ENCODE results near the gene MYPN.
"Not testable (repeated sequence)": the region's sequence is repeated elsewhere in the genome, so short reads cannot be mapped to it uniquely, and the experiment has no call there.

Gene MYPN, protein sequence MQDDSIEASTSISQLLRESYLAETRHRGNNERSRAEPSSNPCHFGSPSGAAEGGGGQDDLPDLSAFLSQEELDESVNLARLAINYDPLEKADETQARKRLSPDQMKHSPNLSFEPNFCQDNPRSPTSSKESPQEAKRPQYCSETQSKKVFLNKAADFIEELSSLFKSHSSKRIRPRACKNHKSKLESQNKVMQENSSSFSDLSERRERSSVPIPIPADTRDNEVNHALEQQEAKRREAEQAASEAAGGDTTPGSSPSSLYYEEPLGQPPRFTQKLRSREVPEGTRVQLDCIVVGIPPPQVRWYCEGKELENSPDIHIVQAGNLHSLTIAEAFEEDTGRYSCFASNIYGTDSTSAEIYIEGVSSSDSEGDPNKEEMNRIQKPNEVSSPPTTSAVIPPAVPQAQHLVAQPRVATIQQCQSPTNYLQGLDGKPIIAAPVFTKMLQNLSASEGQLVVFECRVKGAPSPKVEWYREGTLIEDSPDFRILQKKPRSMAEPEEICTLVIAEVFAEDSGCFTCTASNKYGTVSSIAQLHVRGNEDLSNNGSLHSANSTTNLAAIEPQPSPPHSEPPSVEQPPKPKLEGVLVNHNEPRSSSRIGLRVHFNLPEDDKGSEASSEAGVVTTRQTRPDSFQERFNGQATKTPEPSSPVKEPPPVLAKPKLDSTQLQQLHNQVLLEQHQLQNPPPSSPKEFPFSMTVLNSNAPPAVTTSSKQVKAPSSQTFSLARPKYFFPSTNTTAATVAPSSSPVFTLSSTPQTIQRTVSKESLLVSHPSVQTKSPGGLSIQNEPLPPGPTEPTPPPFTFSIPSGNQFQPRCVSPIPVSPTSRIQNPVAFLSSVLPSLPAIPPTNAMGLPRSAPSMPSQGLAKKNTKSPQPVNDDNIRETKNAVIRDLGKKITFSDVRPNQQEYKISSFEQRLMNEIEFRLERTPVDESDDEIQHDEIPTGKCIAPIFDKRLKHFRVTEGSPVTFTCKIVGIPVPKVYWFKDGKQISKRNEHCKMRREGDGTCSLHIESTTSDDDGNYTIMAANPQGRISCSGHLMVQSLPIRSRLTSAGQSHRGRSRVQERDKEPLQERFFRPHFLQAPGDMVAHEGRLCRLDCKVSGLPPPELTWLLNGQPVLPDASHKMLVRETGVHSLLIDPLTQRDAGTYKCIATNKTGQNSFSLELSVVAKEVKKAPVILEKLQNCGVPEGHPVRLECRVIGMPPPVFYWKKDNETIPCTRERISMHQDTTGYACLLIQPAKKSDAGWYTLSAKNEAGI (N-terminal part only)

DNA sequence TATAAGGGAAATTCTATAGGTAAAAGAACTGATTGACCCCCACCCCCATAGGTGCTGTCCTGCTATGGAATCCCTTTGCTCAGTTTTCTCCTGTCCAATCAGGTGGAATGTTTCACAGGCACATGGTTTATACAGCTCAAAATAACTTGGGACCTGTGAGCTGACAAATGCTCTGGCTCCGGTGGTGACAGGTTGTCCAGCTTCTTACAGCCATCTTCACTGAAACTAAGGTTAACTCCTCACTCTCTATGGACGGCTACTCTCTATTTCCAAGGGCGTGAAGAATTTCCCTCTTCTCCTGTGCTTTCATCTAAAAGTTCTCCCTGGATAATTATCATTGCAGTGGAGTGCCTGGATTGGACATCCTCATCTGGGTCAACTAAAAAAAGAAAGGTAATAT, at the start of gene MYPN:
TSS of gene MYPN (plus strand) at position 158 of the 400 bp plus-strand sequence. CDS start 11,951 bp downstream, outside the sequence.
- DNase-seq: no peak

DNA sequence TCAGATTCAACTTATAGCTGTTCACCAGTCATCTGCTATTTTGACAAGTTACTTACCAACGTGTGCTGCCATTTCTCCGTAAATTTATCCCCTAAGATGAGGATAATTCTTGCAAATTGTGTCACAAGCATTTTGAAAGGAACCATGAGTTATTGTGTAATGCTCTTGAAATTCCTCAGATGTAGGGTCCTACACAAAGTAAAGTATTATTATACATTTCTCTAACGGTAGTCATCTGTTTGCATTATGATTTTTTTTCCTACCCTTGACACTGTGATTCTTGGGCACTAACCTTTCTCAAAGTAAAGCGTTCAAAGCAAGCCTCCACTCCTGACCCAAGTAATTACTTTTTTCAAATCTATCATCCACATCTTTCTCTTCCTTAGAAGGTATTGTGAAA, 42.3 kb upstream of the MYPN start:
- DNase-seq: no peak

DNA sequence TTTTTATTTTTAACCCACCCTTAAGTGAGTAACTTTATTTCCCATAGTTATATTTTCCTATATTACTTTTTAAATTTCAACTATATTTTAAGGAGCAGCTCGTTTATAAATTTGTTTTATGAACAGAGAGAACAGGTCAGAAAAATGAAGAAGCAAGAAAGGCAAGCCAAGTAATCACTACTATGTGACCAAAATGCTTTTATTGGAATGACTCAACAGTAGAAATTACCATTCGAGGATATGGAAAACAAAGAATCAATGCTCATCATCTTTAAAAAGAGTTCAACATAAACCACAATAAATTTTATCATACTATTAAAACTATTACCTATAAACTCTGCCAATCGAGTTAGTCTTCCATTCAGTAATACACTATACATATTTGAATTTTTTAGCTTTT, 41.8 kb upstream of the MYPN start:
- DNase-seq: no peak

GRCh38 chr10:68073631-68074030, 35.7 kb upstream of the MYPN start:
- no peak for DNase-seq

DNA sequence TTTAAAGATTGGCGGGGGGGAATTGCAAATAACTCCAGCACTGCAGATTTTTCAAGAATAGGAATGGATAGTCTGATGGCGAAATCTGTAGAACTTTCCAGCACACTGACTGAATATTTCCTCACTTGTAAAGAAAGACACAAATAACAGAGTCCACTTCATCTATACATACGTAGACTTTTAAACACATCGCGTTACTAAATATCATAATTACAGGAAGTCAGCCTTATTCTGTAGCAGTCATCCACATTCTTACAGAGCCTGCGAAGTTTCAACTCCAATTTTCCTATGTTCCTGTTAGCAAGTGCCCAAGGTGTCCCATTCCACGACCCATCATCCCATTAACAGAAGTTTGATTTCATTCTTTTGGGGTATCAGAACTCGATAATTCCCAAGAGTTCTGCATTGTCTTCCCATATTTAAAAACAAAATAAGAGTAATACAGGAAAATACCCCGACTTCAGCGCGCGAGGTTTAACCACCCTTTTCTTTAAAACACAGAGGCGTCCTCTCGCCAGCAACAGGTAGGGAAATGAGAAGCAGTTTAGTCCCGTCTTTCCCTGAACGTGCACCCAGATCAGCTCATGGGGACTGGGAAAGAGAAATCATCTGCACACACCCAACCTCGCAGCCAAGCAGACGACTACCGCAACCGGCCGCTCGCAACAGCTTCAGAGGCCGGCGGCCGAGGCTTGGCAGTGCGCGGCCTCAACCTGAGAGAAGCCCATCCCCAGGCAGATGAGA, 35.1 kb upstream of the MYPN start:
- peak; percentile 23 for DNase-seq

DNA sequence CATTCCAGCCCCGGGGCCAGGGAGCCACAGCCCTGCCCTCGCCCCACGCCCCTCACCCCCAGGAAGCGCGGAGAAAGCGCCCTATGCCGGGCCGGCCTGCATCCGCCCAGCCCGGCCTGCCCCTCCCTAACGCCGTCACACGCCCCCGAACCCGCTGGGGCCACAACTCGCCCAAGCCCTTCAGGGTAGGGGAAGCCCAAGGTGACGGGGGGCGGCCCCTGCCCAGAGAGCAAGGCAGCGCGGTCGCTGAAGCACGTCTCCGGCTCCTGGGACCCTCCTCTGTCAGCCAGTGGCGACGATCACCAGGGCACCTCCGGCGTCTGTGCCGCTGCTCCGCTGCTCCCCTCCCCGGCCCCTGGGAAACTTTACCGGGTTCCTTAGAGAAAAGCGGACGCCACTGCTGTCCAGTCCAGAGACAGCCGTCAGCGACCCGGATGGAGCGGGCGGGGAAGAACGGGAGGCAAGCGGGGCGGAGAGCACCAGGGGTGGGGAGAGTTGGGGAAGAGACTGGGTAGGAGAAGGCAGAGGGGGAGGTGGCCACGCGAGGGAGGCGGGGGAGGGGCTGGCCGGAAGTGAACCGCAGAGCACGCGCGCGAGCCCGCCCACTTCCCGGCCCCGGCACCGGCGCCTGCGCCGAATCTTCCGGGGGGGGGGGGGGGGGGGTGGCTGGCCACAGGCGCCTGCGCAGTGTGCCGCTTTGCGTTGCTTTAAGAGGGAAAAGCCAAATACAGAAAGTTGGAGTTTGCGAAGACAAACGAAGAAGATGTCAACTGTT, 34.3 kb upstream of the MYPN start, which contains the start of gene HERC4:
TSS of gene HERC4 (minus strand) at position 509 of the 775 bp plus-strand sequence. CDS start 2,175 bp downstream, outside the sequence.
- peak; percentile 91 for DNase-seq

DNA sequence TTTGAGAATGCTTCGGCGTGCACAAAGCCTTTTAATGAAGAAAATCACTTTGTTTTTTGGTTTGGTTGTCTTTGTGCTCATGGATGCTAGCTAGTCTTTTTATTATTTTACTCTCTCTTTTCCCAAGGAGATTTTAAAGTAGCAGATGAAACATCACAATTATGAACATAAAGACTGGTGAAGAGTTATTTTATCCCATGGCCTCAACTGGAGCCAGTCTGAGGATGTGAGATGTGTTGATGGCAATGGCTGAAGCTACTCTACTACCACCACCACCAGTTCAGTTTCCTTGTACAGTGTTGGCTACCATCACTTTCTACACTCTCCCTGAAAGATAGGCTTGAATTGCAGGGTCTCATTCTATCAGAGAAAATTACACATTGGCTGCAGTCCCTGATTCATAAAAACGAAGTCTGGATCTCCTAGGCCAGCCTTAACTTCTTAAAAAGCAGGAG, 33.7 kb upstream of the MYPN start:
- no peak for DNase-seq

GRCh38 chr10:68076081-68076480, 33.2 kb upstream of the MYPN start:
- DNase-seq: not testable (repeated sequence)

DNA sequence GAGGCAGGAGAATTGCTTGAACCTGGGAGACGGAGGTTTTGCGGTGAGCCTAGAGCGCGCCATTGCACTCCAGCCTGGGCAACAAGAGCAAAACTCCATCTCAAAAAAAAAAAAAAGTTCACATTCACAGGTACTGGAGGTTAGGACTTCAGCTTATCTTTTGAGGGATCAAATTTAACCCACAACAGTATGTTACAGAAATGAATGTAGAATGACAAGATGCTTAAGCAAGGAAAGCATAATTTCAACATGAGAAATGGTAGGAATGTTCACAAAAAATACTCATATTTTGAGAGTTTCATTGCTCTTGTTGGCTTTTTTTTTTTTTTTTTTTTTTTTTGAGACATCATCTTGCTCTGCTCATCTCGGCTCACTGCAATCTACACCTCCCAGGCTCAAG, 32.3 kb upstream of the MYPN start:
- peak; percentile 18 for DNase-seq

- no peak for DNase-seq
These were observed 29.9 kb upstream of the MYPN start for GRCh38 chr10:68079434-68079833.

- no peak for DNase-seq
These were observed 28.3 kb upstream of the MYPN start for GRCh38 chr10:68080853-68081431.

- no peak for DNase-seq
These were observed 27.4 kb upstream of the MYPN start for GRCh38 chr10:68081916-68082315.

- DNase-seq: no peak
These were observed 26.4 kb upstream of the MYPN start for GRCh38 chr10:68082872-68083271.

DNA sequence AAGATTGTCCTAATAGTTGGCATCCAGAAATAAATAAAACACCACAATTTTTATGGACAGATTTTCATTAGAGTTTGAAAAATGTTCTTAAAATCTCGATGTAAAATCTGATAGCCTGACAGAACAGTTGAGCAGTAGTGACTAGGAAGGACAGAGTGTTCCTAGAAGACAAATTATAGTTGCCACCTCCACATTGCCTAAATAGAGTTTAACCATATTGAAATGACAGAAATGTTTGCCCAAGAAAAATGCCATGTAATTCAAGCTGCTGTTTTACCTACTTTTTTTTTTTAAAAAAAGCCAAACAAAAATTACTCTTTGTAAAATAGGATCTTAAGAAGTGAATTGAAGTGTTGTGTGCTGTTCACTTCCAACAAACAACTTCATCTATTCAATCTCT, 25.3 kb upstream of the MYPN start:
- no peak for DNase-seq

- DNase-seq: no peak
These were observed 24.8 kb upstream of the MYPN start for GRCh38 chr10:68084469-68084868.

- DNase-seq: no peak
These were observed 23.3 kb upstream of the MYPN start for GRCh38 chr10:68086011-68086410.

- DNase-seq: no peak
These were observed 22.2 kb upstream of the MYPN start for GRCh38 chr10:68086910-68087684.

DNA sequence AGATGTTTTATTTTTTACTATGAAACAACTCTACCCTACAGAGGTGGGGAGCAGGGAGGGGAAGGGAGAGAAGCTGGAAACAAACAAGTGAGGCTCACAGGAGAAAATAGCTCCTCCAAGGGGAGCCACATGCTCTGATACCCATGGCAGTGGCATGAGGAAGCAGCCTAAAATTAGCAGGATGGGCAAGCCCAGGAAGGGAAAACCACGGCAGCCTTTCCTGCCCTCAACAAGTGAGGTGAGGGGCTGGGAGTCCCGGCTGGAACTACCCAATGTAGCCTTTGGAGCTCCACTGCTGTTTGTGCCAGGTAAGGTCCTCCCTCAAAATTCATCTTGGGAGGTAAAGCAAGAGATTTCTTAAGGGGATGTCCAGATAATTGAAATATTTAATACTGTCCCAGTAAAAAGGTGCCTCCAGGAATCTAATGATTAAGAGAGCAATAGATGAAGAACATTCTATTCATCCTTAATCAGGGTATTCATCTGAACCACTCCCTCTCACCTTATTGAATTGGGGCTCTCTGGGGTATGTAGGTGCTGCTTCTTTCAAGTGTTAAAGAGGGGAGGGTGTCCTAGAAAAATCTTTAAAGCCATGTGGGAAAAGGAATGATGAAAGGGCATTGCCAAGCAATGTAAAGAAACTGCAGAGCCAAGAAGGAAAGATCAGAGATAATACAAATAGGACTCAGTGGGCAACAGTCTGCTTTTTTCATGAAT, 21.4 kb upstream of the MYPN start:
- DNase-seq: no peak

DNA sequence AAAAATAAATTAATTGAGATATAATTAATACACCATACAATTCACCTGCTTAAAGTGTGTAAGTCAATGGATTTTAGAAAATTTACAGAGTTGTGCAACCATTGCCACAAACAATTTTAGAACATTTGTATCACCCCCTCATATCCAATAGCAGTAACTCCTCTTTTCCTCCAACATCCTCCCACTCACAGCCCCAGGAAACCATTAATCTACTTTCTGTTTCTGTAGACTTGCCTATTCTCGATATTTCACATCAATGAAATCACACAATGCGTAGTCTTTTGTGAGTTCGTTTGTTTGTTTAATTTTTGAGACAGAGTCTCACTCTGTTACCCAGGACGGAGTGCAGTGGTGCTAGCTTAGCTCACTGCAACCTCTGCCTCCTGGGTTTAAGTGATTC, 20.5 kb upstream of the MYPN start:
- DNase-seq: peak; percentile 64
